Endothelial cell of umbilical vein (primary cell): Measurements from ENCODE around the gene SLC39A8. TPM values are rescaled to one million over a fixed set of nuclear protein-coding genes. Genes with fewer than 3 reads are reported as not detected.

ENCODE experiments used
- BruUV-seq: library from RNA; stranded (reverse); fragments of 400-500 nt; replicated peaks from 2 replicates; lab custom pipeline; 2021; lab: Mats Ljungman, UMichigan
- CTCF ChIA-PET: fragments of 300-600, 350-600 bp; sonication (Branson Sonifier 250); formaldehyde crosslinking; loops from one replicate; lab custom pipeline; 2021; ENCODE audit warnings: antibody characterized with exemption, inconsistent platforms; lab: Charles Lee
- POLR2A ChIA-PET: fragments of 300-600, 350-600 bp; sonication (Branson Sonifier 250); formaldehyde crosslinking; loops from one replicate; lab custom pipeline; 2021; ENCODE audit warnings: antibody characterized with exemption, inconsistent platforms; lab: Charles Lee
- DNase-seq: peaks from one replicate; pipeline ENCODE4 v3.0.0-alpha.2; 2011; ENCODE audit warnings: low read depth, low spot score
- FAIRE-seq: peaks from 2 replicates; lab custom pipeline; 2011; peaks lifted over from hg19 to GRCh38; lab: Jason Lieb, UNC
- H2AFZ ChIP-seq: 2 replicates; pipeline ENCODE4 v1.6.0; 2012; ENCODE audit warnings: low read depth, low read length, control low read depth, inconsistent platforms
- H3K27ac ChIP-seq: 2 replicates; pipeline ENCODE4 v1.5.1; 2011; ENCODE audit warnings: low read depth, mild to moderate bottlenecking, control low read depth, low read length, moderate library complexity; ENCODE audit not compliant: insufficient read depth
- H3K27me3 ChIP-seq, 2 experiments: 2 replicates each; pipeline versions ENCODE4 v1.6.0 to v1.6.1; 2011; ENCODE audit warnings: low read length in 2 of 2, mixed read lengths in 1 of 2; ENCODE audit not compliant: control insufficient read depth in 2 of 2, insufficient read depth in 2 of 2
- H3K36me3 ChIP-seq, 2 experiments: 2 replicates in 1 of 2; 3 replicates in 1 of 2; pipeline ENCODE4 v1.5.1; 2011; ENCODE audit warnings: low read length in 2 of 2, mild to moderate bottlenecking in 1 of 2, moderate library complexity in 1 of 2; ENCODE audit not compliant: control insufficient read depth in 2 of 2, insufficient read depth in 2 of 2; ENCODE audit errors: extremely low read depth in 1 of 2
- H3K4me1 ChIP-seq: 3 replicates; pipeline ENCODE4 v1.5.1; 2011; ENCODE audit warnings: mild to moderate bottlenecking, low read length; ENCODE audit not compliant: control insufficient read depth, insufficient read depth; ENCODE audit errors: extremely low read depth
- H3K4me2 ChIP-seq: 2 replicates; pipeline ENCODE4 v1.6.1; 2011; ENCODE audit warnings: low read length, control low read depth, mixed read lengths; ENCODE audit not compliant: insufficient read depth
- H3K4me3 ChIP-seq, 3 experiments: fragments of 200-600 bp in 1 of 3; sonication (generic), shearing (Covaris generic) in 1 of 3; replicated peaks in 1 of 3; 2 replicates each; pipeline ENCODE4 v1.5.1; 2011 to 2016; ENCODE audit warnings: control low read depth in 3 of 3, low read length in 3 of 3, mild to moderate bottlenecking in 2 of 3, inconsistent platforms in 1 of 3, low read depth in 1 of 3, moderate library complexity in 1 of 3; ENCODE audit not compliant: insufficient read depth in 1 of 3
- H3K79me2 ChIP-seq: 2 replicates; pipeline ENCODE4 v1.6.0; 2012; ENCODE audit warnings: low read length, inconsistent platforms; ENCODE audit not compliant: control insufficient read depth, insufficient read depth
- H3K9ac ChIP-seq: replicated peaks from 2 replicates; pipeline ENCODE3; 2011; ENCODE audit warnings: low read length, control low read depth; ENCODE audit not compliant: insufficient read depth; ENCODE audit errors: extremely low read depth
- H3K9me1 ChIP-seq: replicated peaks from 3 replicates; pipeline ENCODE4 v1.6.0; 2011; ENCODE audit warnings: mild to moderate bottlenecking, low read length; ENCODE audit not compliant: control insufficient read depth, insufficient read depth; ENCODE audit errors: extremely low read depth
- H3K9me3 ChIP-seq: replicated peaks from 2 replicates; pipeline ENCODE4 v1.5.1; 2012; ENCODE audit warnings: low read length, inconsistent platforms; ENCODE audit not compliant: control insufficient read depth, insufficient read depth
- H4K20me1 ChIP-seq: replicated peaks from 2 replicates; pipeline ENCODE3; 2011; ENCODE audit warnings: mild to moderate bottlenecking, low read length; ENCODE audit not compliant: control insufficient read depth, insufficient read depth; ENCODE audit errors: extremely low read depth
- EZH2 ChIP-seq: IDR thresholded peaks from 2 replicates; pipeline ENCODE4 v1.6.1; 2012; ENCODE audit warnings: borderline replicate concordance, low read depth, mild to moderate bottlenecking, moderate library complexity, low read length, inconsistent platforms; ENCODE audit not compliant: severe bottlenecking
- FOS ChIP-seq: IDR thresholded peaks from 2 replicates; pipeline ENCODE4 v1.6.1; 2011; ENCODE audit warnings: mild to moderate bottlenecking, low read length, moderate library complexity, borderline replicate concordance; ENCODE audit not compliant: insufficient read depth
- GATA2 ChIP-seq: IDR thresholded peaks from 2 replicates; pipeline ENCODE4 v1.7.0; 2011; ENCODE audit warnings: low read depth, mild to moderate bottlenecking, moderate library complexity, mixed read lengths, low read length; ENCODE audit not compliant: insufficient read length, insufficient read depth
- JUN ChIP-seq: IDR thresholded peaks from 2 replicates; pipeline ENCODE4 v1.6.1; 2011; ENCODE audit warnings: borderline replicate concordance, low read depth; ENCODE audit not compliant: insufficient read length, insufficient read depth
- MYC ChIP-seq: IDR thresholded peaks from one replicate; pipeline ENCODE4 v1.6.1; 2011; ENCODE audit warnings: mild to moderate bottlenecking, low read depth, low read length
- POLR2A ChIP-seq: IDR thresholded peaks from 2 replicates; pipeline ENCODE4 v1.6.1; 2012; ENCODE audit warnings: low read depth, mild to moderate bottlenecking, control low read depth, low read length
- POLR2AphosphoS5 ChIP-seq: IDR thresholded peaks from 2 replicates; pipeline ENCODE4 v1.6.1; 2012; ENCODE audit warnings: low read depth, mild to moderate bottlenecking, control low read depth, low read length, moderate library complexity; ENCODE audit not compliant: insufficient read depth
- dilution Hi-C: fragments of 300-500 bp; cut with MboI; formaldehyde crosslinking; loops from one replicate; pipeline ENCODE4 v1.15.0; 2019; ENCODE audit warnings: low sequenced_read_pairs; ENCODE audit not compliant: extremely low pct_ligation_motif_present
- intact Hi-C: fragments of 100-400 bp; cut with micrococcal nuclease; formaldehyde crosslinking; loops from one replicate; pipeline ENCODE4 v1.10.0; 2022
- polyA plus RNA-seq, 4 experiments: library from polyadenylated mRNA; depleted of rRNA in 3 of 4; stranded (reverse) in 3 of 4; unstranded in 1 of 4; fragments of >200 nt; gene quantifications; 2 replicates each; pipeline versions ENCODE4 v1.2.1 to v1.2.3, GENCODE V29; 2011 to 2012; ENCODE audit warnings: missing spikeins in 1 of 4
- total RNA-seq: library from RNA; stranded (reverse); gene quantifications from 2 replicates; pipeline ENCODE4 v1.2.3, GENCODE V29; 2021
- TF ChIP-seq, protein P1 (sequence below), 2 donors: IDR thresholded peaks; 1 replicate in 1 of 2; 2 replicates in 1 of 2; pipeline ENCODE4 v1.5.1; 2011; ENCODE audit warnings: low read length in 2 of 2, mild to moderate bottlenecking in 2 of 2, moderate library complexity in 2 of 2, control low read depth in 1 of 2, inconsistent platforms in 1 of 2, low read depth in 1 of 2; ENCODE audit not compliant: insufficient read depth in 1 of 2; ENCODE audit errors: extremely low read depth in 1 of 2
- TF ChIP-seq, protein P2 (sequence below): IDR thresholded peaks from 2 replicates; pipeline ENCODE4 v1.6.1; 2011; ENCODE audit not compliant: insufficient read depth, insufficient read length

SLC39A8 gene
- total and polyA plus RNA-seq, 2 donors (not counting 3 experiments of a cell fraction or from before 2014, with no cell fraction given): 1.7 to 6.7 TPM

DNA sequence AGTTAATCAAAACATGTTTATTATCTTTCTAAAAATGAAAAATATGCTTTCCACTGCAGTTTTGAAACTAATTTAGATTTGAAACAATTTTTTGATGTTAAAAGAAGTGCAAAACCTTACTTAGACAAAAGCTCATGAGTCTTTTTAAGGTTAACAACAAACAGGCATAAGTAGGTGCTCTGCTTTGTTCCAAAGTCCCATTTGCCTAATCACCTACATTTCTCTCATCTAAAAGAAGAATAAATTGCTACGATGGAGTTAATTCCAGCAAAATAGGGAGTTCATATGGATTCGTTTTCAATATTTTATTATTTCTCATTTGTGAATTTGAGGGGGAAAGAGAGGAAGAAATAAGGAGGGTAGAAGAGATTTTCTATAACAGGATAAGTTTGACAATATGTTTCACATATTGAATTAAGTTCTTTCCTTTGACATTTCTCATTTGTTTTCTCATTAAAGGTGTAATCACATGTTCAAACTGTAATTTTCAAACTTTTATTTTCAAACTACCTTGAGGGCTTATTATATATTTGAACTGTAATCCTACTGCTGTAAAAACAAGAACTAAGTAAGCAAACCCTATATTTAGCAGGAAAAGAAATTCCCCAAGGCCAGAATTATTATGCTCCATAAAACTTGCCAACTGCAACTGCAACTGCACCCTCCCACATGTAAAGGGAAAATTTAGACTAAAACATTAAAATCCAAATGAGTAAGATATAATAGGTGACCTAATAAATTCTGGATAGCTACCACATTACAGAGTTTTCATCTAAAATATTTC, 9.6 kb upstream of the SLC39A8 start:
- Histone ChIP-seq H3K9ac (no peak overlapping the region), H3K79me2 (no peaks in the 10 kb centered on the region), H3K9me3 (no peaks in the 10 kb centered on the region), H3K27ac (no peak overlapping the region), H4K20me1 (no peaks in the 10 kb centered on the region), H3K4me3 (no peak overlapping the region), H3K4me2 (no peak overlapping the region), H3K9me1 (no peaks in the 10 kb centered on the region), H3K4me1 (no peaks in the 10 kb centered on the region), H3K36me3 (no peaks in the 10 kb centered on the region), H2AFZ (no peak overlapping the region), H3K27me3 (peaks cover 6 to 23% of the 10 kb centered on the region in 2 experiments)
- POLR2A ChIA-PET: no interaction called here
- intact Hi-C loops: no loop called here
- BruUV-seq: no TSS peak
- TF ChIP-seq POLR2A: no peak
- no peak for TF ChIP-seq GATA2
- no peak for TF ChIP-seq POLR2AphosphoS5
- TF ChIP-seq MYC: no peak
- TF ChIP-seq EZH2: no peak
- no peak for TF ChIP-seq FOS
- TF ChIP-seq, protein P1, sequence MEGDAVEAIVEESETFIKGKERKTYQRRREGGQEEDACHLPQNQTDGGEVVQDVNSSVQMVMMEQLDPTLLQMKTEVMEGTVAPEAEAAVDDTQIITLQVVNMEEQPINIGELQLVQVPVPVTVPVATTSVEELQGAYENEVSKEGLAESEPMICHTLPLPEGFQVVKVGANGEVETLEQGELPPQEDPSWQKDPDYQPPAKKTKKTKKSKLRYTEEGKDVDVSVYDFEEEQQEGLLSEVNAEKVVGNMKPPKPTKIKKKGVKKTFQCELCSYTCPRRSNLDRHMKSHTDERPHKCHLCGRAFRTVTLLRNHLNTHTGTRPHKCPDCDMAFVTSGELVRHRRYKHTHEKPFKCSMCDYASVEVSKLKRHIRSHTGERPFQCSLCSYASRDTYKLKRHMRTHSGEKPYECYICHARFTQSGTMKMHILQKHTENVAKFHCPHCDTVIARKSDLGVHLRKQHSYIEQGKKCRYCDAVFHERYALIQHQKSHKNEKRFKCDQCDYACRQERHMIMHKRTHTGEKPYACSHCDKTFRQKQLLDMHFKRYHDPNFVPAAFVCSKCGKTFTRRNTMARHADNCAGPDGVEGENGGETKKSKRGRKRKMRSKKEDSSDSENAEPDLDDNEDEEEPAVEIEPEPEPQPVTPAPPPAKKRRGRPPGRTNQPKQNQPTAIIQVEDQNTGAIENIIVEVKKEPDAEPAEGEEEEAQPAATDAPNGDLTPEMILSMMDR (IDR thresholded peaks at IDR 0.05; ENCODE audit: extremely low read depth in 1 of 2, insufficient read depth in 1 of 2, low read depth in 1 of 2, low read length in 2 of 2): no peak
- TF ChIP-seq JUN: no peak
- TF ChIP-seq, protein P2, sequence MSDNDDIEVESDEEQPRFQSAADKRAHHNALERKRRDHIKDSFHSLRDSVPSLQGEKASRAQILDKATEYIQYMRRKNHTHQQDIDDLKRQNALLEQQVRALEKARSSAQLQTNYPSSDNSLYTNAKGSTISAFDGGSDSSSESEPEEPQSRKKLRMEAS: no peak
- CTCF ChIA-PET: interaction anchor here (1.4 kb wide), 1 partner anchor 8 kb away, joined by 3 read pairs; no protein-coding TSS in a partner anchor
- dilution Hi-C loops: no loop called here
- no peak for DNase-seq
- no peak for FAIRE-seq
